Left ventricle myocardium inferior (tissue), 1 donor: ENCODE measurements around the gene NT5C. TPM values are rescaled to one million over a fixed set of nuclear protein-coding genes. Genes with fewer than 3 reads are reported as not detected.

Source experiments
- DNase-seq: peaks from one replicate; pipeline ENCODE4 v3.0.0-alpha.2; 2020
- H3K27ac ChIP-seq: fragments of 200-600 bp; replicated peaks from 2 replicates; pipeline ENCODE4 v1.8.0; 2021
- H3K27me3 ChIP-seq: fragments of 200-600 bp; 2 replicates; pipeline ENCODE4 v1.8.0; 2021; ENCODE audit warnings: low read depth
- H3K36me3 ChIP-seq: fragments of 200-600 bp; 2 replicates; pipeline ENCODE4 v1.8.0; 2021
- H3K4me1 ChIP-seq: fragments of 200-600 bp; 2 replicates; pipeline ENCODE4 v1.8.0; 2021
- H3K4me3 ChIP-seq: fragments of 200-600 bp; 2 replicates; pipeline ENCODE4 v1.8.0; 2021; ENCODE audit warnings: mild to moderate bottlenecking, moderate library complexity
- H3K9me3 ChIP-seq: fragments of 200-600 bp; replicated peaks from 2 replicates; pipeline ENCODE4 v1.8.0; 2021
- CTCF ChIP-seq: fragments of 200-600 bp; IDR thresholded peaks from 2 replicates; pipeline ENCODE4 v1.8.0; 2021; ENCODE audit warnings: antibody characterized with exemption, mild to moderate bottlenecking, borderline replicate concordance
- intact Hi-C: fragments of 100-400 bp; cut with micrococcal nuclease; formaldehyde crosslinking; loops from one replicate; pipeline ENCODE4 v1.11.0; 2022
- total RNA-seq: library from RNA; stranded (reverse); fragmentation: NEBNext Ultra II Directional; extraction: Animal tissue kit (Norgen Biotek cat#: 25700); gene quantifications from one replicate; pipeline ENCODE4 v1.2.1, GENCODE V29; 2021
- donor health status: DM: no; HTN: yes; CAD: no; lungs with severe emphysema.

The NT5C gene
- total RNA-seq, 1 donor from 2014 or later, result 25.9 TPM

DNA sequence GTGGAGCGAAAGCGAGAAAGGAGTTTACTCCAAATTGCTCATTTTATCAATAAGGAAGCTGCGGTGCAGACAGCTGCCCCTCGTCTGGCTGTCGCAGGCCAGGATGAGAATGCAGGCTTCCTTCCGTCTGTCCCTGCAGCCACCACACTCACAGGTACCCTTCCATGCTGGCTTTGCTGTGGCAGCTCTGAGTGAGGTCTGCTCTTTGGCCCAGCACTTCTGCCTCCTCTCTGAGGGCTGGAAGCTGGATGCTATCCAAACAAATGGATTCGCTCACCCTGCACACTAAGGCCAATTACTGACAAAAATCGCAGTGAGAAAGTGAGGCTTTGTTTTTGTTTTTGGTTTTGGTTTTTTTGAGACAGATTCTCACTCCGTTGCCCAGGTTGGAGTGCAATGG lies 14.8 kb downstream of the NT5C start:
- TF ChIP-seq CTCF, result no peak
- Histone ChIP-seq H3K4me1 (peaks cover 36% of the 10 kb centered on the region), H3K4me3 (no peak overlapping the region), H3K27me3 (no peaks in the 10 kb centered on the region), H3K27ac (peak overlapping the region; percentile 24), H3K9me3 (no peaks in the 10 kb centered on the region), H3K36me3 (peaks cover 12% of the 10 kb centered on the region)
- intact Hi-C loops, result no loop called here
- DNase-seq, result no peak

- Histone ChIP-seq H3K27me3 (no peaks in the 10 kb centered on the region), H3K36me3 (peaks cover 7% of the 10 kb centered on the region), H3K4me1 (peaks cover 48% of the 10 kb centered on the region), H3K4me3 (no peak overlapping the region), H3K27ac (peak overlapping the region; percentile 89), H3K9me3 (no peaks in the 10 kb centered on the region)
- TF ChIP-seq CTCF, result no peak
- no peak for DNase-seq
- intact Hi-C loops, result no loop called here
Observed at GRCh38 chr17:75115555-75115954, 16.0 kb downstream of the NT5C start.

GRCh38 chr17:75114552-75115314 lies 16.8 kb downstream of the NT5C start:
- Histone ChIP-seq H3K9me3 (no peaks in the 10 kb centered on the region), H3K27me3 (no peaks in the 10 kb centered on the region), H3K36me3 (peaks cover 7% of the 10 kb centered on the region), H3K4me1 (peaks cover 55% of the 10 kb centered on the region), H3K27ac (peak overlapping the region; percentile 89), H3K4me3 (peak overlapping the region; percentile 64)
- no peak for DNase-seq
- intact Hi-C loops, result loop anchor here (5.0 kb wide), 1 partner anchor 58 kb away; no protein-coding TSS in a partner anchor
- TF ChIP-seq CTCF, result no peak

DNA sequence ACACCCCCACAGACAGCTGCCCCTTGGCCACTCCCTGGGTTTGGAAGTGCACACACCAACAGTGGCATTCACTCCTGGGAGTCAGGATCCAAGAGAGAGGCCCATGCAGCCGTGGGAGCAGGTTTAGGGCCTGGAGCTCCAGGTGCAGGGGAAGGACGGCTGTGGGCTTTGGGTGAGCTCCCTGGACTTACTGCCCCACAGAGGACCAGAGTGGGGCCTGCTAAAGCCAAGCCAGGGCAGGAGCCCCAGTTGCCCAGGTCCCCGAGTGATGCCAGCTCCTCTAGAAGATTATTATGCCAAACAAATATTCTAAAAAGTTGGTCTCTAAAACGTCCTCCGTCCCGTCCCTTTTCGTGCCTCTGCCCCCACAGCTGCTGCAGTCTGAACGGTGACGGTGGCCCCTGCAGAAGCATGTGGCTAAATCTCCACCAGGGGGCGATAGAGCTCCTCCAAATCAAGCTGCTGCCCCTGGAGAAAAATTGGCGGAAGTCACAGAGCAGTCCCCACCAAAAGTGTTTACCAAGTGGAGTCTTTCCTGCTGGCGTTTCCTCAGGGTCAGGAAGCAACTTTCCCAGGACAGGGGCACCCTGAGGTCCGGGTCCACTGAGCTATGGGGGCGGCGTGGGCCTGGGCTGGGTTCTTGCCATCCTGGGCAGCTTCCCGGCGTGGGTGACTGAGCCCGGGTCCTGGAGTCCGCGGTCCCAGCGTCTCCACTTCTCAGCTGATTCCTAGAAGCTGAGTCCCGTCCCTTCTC lies 17.6 kb downstream of the NT5C start:
- peak; percentile 86 for DNase-seq
- intact Hi-C loops, result loop anchor here (5.0 kb wide), 1 partner anchor 58 kb away; no protein-coding TSS in a partner anchor
- peak overlapping the region; percentile 89 for H3K27ac ChIP-seq
- peaks cover 4% of the 10 kb centered on the region for H3K36me3 ChIP-seq
- no peaks in the 10 kb centered on the region for H3K9me3 ChIP-seq
- H3K4me1 ChIP-seq, result peaks cover 61% of the 10 kb centered on the region
- peak overlapping the region; percentile 64 for H3K4me3 ChIP-seq
- peak; percentile 96 for TF ChIP-seq CTCF
- H3K27me3 ChIP-seq, result no peaks in the 10 kb centered on the region

DNA sequence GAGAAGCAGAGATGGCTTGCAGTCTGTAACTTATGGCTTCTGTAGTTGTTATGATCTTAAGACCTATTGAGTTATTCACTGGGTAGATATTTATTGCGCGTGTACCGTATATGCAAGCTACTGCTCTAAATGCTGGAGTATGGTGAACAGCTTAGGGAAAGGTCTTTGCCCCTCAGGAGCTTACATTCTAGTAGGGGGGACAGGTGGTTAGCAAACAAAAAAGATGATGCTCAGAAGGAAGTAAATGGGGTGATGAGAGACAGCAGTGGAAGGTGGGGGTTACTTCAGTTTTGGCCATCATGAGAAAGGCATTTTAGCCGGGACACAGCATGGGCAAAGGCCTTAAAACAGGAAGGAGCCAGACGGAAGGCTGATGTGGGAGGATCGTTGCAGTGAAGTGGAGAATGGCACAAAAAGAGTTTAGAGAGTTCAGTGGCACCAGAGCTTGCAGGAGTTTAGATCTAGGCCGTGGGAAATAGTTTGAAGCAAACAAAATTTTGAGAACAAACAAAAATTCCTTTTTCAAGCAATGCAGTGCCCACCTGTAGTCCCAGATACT lies 19.7 kb downstream of the NT5C start:
- Histone ChIP-seq H3K9me3 (no peaks in the 10 kb centered on the region), H3K27ac (no peak overlapping the region), H3K36me3 (no peaks in the 10 kb centered on the region), H3K4me1 (peaks cover 64% of the 10 kb centered on the region), H3K4me3 (no peak overlapping the region), H3K27me3 (no peaks in the 10 kb centered on the region)
- DNase-seq, result no peak
- TF ChIP-seq CTCF, result no peak
- intact Hi-C loops, result loop anchor here (5.0 kb wide), 1 partner anchor 60 kb away; no protein-coding TSS in a partner anchor
